Brain pericyte (primary cell): ENCODE results near the gene CUX1.
"Not testable (repeated sequence)": the region's sequence is repeated elsewhere in the genome, so short reads cannot be mapped to it uniquely, and the experiment has no call there.

Source experiments
- DNase-seq: peaks from one replicate; pipeline ENCODE4 v3.0.0-alpha.2; 2012; ENCODE audit warnings: low read depth, low spot score

Gene CUX1

GRCh38 chr7:101868191-101868950 is 50.9 kb downstream of the CUX1 start:
- DNase-seq = no peak

- no peak for DNase-seq
Observed at GRCh38 chr7:101869026-101869900, 51.8 kb downstream of the CUX1 start.

- DNase-seq = no peak
Observed at GRCh38 chr7:101869901-101870290, 52.5 kb downstream of the CUX1 start.

GRCh38 chr7:101870361-101871062 is 53.1 kb downstream of the CUX1 start:
- DNase-seq = no peak

- no peak for DNase-seq
Observed at GRCh38 chr7:101871351-101871750, 53.9 kb downstream of the CUX1 start.

GRCh38 chr7:101874028-101874427 is 56.6 kb downstream of the CUX1 start:
- DNase-seq = no peak

- DNase-seq = no peak
Observed at GRCh38 chr7:101875283-101875846, 57.9 kb downstream of the CUX1 start.

- DNase-seq = no peak
Observed at GRCh38 chr7:101877882-101878591, 60.6 kb downstream of the CUX1 start.

- DNase-seq = no peak
Observed at GRCh38 chr7:101878938-101879337, 61.5 kb downstream of the CUX1 start.

- DNase-seq = no peak
Observed at GRCh38 chr7:101879565-101879964, 62.1 kb downstream of the CUX1 start.

GRCh38 chr7:101880282-101881054 is 63.0 kb downstream of the CUX1 start:
- no peak for DNase-seq

- DNase-seq = peak; percentile 29
Observed at GRCh38 chr7:101882005-101882421, 64.6 kb downstream of the CUX1 start.

- DNase-seq = peak; percentile 82
Observed at GRCh38 chr7:101882595-101883564, 65.5 kb downstream of the CUX1 start.

GRCh38 chr7:101884671-101885596 is 67.5 kb downstream of the CUX1 start:
- no peak for DNase-seq

- no peak for DNase-seq
Observed at GRCh38 chr7:101885597-101885955, 68.2 kb downstream of the CUX1 start.

- not testable (repeated sequence) for DNase-seq
Observed at GRCh38 chr7:101887352-101887751, 69.9 kb downstream of the CUX1 start.

GRCh38 chr7:101888564-101888963 is 71.1 kb downstream of the CUX1 start:
- DNase-seq = not testable (repeated sequence)
